ENCODE measurements around the gene TRMU.

GRCh38 chr22:46393873-46394272 is 58.4 kb downstream of the TRMU start:
- TF ChIP-seq, protein P1, sequence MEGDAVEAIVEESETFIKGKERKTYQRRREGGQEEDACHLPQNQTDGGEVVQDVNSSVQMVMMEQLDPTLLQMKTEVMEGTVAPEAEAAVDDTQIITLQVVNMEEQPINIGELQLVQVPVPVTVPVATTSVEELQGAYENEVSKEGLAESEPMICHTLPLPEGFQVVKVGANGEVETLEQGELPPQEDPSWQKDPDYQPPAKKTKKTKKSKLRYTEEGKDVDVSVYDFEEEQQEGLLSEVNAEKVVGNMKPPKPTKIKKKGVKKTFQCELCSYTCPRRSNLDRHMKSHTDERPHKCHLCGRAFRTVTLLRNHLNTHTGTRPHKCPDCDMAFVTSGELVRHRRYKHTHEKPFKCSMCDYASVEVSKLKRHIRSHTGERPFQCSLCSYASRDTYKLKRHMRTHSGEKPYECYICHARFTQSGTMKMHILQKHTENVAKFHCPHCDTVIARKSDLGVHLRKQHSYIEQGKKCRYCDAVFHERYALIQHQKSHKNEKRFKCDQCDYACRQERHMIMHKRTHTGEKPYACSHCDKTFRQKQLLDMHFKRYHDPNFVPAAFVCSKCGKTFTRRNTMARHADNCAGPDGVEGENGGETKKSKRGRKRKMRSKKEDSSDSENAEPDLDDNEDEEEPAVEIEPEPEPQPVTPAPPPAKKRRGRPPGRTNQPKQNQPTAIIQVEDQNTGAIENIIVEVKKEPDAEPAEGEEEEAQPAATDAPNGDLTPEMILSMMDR (IDR thresholded peaks at IDR 0.05) = no peak
- TF ChIP-seq POLR2A (IDR thresholded peaks at IDR 0.05) (no peak), POLR2AphosphoS5 (IDR thresholded peaks at IDR 0.05) (no peak)
